Thyroid gland (tissue), 4 donors: Measurements from ENCODE around the gene RPS6KA4.

Source experiments
- CTCF ChIP-seq, 6 experiments: fragments of 200-600 bp in 3 of 6; fragments of 450-650 bp in 3 of 6; sonication (generic) in 3 of 6; IDR thresholded peaks; one replicate each; pipeline ENCODE4 v1.5.1; 2016 to 2019; ENCODE audit warnings: antibody characterized with exemption in 6 of 6, mild to moderate bottlenecking in 2 of 6, inconsistent platforms in 1 of 6, moderate library complexity in 1 of 6
- POLR2A ChIP-seq, 2 donors: fragments of 450-650 bp; IDR thresholded peaks; one replicate each; pipeline ENCODE4 v1.6.1; 2017; ENCODE audit warnings: antibody characterized with exemption in 2 of 2, mild to moderate bottlenecking in 2 of 2, moderate library complexity in 1 of 2

- TF ChIP-seq CTCF (IDR thresholded peaks at IDR 0.05), result no peak
- TF ChIP-seq POLR2A (IDR thresholded peaks at IDR 0.05), result no peak
These were observed 61.0 kb downstream of the RPS6KA4 start for GRCh38 chr11:64419818-64420485.
